Smooth muscle cell (in vitro differentiated cells): ENCODE data around the gene ATG9A. TPM values are rescaled to one million over a fixed set of nuclear protein-coding genes. Genes with fewer than 3 reads are reported as not detected.

ENCODE experiments used
- DNase-seq: peaks from one replicate; lab custom pipeline; 2025; ENCODE audit not compliant: unreplicated experiment; lab: John Stamatoyannopoulos, UW
- H2AFZ ChIP-seq: fragments of 200-600 bp; sonication (generic); 2 replicates; pipeline ENCODE4 v1.6.0; 2016; ENCODE audit warnings: antibody characterized with exemption, low read depth, mild to moderate bottlenecking
- H3F3A ChIP-seq: fragments of 200-600 bp; sonication (generic); 2 replicates; pipeline ENCODE4 v1.6.0; 2017; ENCODE audit warnings: antibody characterized with exemption, low read depth
- H3K27ac ChIP-seq: fragments of 200-600 bp; sonication (generic); 2 replicates; pipeline ENCODE4 v1.5.1; 2016; ENCODE audit warnings: low read depth, mild to moderate bottlenecking
- H3K27me3 ChIP-seq: fragments of 200-600 bp; sonication (generic); 2 replicates; pipeline ENCODE4 v1.6.1; 2016; ENCODE audit warnings: low read depth, mild to moderate bottlenecking
- H3K36me3 ChIP-seq: fragments of 200-600 bp; sonication (generic); 2 replicates; pipeline ENCODE4 v1.5.1; 2016; ENCODE audit warnings: low read depth
- H3K4me1 ChIP-seq: fragments of 200-600 bp; sonication (generic); 2 replicates; pipeline ENCODE4 v1.5.1; 2016; ENCODE audit warnings: low read depth
- H3K4me2 ChIP-seq: fragments of 200-600 bp; sonication (generic); 2 replicates; pipeline ENCODE4 v1.6.0; 2016; ENCODE audit warnings: mild to moderate bottlenecking
- H3K4me3 ChIP-seq: fragments of 200-600 bp; sonication (generic); 2 replicates; pipeline ENCODE4 v1.5.1; 2016; ENCODE audit warnings: mild to moderate bottlenecking
- H3K79me2 ChIP-seq: fragments of 200-600 bp; sonication (generic); 2 replicates; pipeline ENCODE4 v1.6.0; 2016; ENCODE audit warnings: low read depth, mild to moderate bottlenecking
- H3K9ac ChIP-seq: fragments of 200-600 bp; sonication (generic); 2 replicates; pipeline ENCODE4 v1.6.0; 2016; ENCODE audit warnings: low read depth
- H3K9me3 ChIP-seq: fragments of 200-600 bp; sonication (generic); replicated peaks from 2 replicates; pipeline ENCODE4 v1.5.1; 2016; ENCODE audit warnings: low read depth
- H4K20me1 ChIP-seq: fragments of 200-600 bp; sonication (generic); 2 replicates; pipeline ENCODE4 v1.6.0; 2016; ENCODE audit warnings: low read depth
- WGBS: methylation state at CpG from one replicate; pipeline ENCODE4 v1.1.7; 2016; ENCODE audit warnings: low lambda C conversion rate; 5-methylcytosine and 5-hydroxymethylcytosine counted together
- polyA plus RNA-seq: library from polyadenylated mRNA; unstranded; fragments of >200 nt; fragmentation: Nextera tagmentation; extraction: Ambion mirVana; gene quantifications from 2 replicates; pipeline ENCODE4 v1.2.1, GENCODE V29; 2016
- total RNA-seq: library from RNA; depleted of rRNA; stranded (reverse); fragments of >200 nt; gene quantifications from 2 replicates; pipeline ENCODE4 v1.2.3, GENCODE V29; 2014
- TF ChIP-seq, protein P1 (sequence below): fragments of 200-600 bp; sonication (generic); IDR thresholded peaks from 2 replicates; pipeline ENCODE4 v1.5.1; 2017; ENCODE audit warnings: borderline replicate concordance, mild to moderate bottlenecking, antibody characterized with exemption; ENCODE audit not compliant: insufficient read depth, poor library complexity, severe bottlenecking

The ATG9A gene
- total and polyA plus RNA-seq, 2 experiments from 2014 or later: 58.1 to 61.6 TPM

DNA sequence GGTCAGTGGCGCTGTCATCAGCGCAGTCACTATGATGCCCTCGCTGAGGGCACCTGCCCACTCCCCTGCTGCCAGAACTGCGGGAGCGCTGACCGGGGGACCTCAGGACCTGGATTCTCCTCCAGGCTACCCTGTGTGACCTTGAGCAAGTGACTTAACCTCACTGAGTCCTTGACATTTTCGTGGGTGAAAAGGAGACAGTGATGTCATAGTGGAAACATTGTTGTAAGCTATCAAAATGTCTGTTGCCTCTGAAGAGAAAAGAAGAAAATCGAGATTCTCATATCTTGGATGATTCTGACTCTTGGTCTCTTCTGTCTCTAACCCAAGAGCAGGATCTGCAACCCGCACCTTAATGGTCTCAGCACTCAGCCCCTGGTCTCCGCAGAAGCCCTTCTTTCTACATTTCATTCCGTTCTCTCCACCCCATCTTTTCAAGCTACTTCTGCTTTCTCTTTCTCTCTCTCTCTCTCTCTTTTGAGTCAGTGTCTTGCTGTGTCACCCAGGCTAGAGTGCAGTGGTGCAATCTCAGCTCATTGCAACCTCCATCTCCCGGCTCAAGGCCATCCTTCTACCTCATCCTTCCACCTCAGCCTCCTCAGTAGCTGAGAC is 25.3 kb upstream of the ATG9A start:
- H3F3A ChIP-seq: peaks cover 10% of the 10 kb centered on the region
- peak overlapping the region; percentile 71 for H2AFZ ChIP-seq
- TF ChIP-seq, protein P1, sequence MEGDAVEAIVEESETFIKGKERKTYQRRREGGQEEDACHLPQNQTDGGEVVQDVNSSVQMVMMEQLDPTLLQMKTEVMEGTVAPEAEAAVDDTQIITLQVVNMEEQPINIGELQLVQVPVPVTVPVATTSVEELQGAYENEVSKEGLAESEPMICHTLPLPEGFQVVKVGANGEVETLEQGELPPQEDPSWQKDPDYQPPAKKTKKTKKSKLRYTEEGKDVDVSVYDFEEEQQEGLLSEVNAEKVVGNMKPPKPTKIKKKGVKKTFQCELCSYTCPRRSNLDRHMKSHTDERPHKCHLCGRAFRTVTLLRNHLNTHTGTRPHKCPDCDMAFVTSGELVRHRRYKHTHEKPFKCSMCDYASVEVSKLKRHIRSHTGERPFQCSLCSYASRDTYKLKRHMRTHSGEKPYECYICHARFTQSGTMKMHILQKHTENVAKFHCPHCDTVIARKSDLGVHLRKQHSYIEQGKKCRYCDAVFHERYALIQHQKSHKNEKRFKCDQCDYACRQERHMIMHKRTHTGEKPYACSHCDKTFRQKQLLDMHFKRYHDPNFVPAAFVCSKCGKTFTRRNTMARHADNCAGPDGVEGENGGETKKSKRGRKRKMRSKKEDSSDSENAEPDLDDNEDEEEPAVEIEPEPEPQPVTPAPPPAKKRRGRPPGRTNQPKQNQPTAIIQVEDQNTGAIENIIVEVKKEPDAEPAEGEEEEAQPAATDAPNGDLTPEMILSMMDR: no peak
- no peak for DNase-seq
- no peaks in the 10 kb centered on the region for H3K36me3 ChIP-seq
- no peaks in the 10 kb centered on the region for H3K9me3 ChIP-seq
- no peaks in the 10 kb centered on the region for H3K79me2 ChIP-seq
- peak overlapping the region; percentile 57 for H3K4me3 ChIP-seq
- H3K9ac ChIP-seq: peak overlapping the region; percentile 45
- H3K27ac ChIP-seq: peak overlapping the region; percentile 24
- 36% methylated on average over 12 of the region's 12 CpGs for WGBS
- H3K4me2 ChIP-seq: peak overlapping the region; percentile 92
- H4K20me1 ChIP-seq: no peaks in the 10 kb centered on the region
- H3K27me3 ChIP-seq: peaks cover 55% of the 10 kb centered on the region
- peaks cover 17% of the 10 kb centered on the region for H3K4me1 ChIP-seq

GRCh38 chr2:219253753-219254589 is 24.5 kb upstream of the ATG9A start, which contains the start of gene TUBA4A:
TSS of gene TUBA4A (minus strand) at chr2:219253918. CDS start at chr2:219253858, 60 bp downstream.
- WGBS: 3% methylated on average over 72 of the region's 76 CpGs
- Histone ChIP-seq H3K27ac (peak within 1 kb of the TSS; percentile 24), H3F3A (peaks cover 17% of the 10 kb centered on the region)

GRCh38 chr2:219252900-219253752 is 23.7 kb upstream of the ATG9A start, which contains the start of gene TUBA4B:
TSS of gene TUBA4B (plus strand) at chr2:219253243. CDS start at chr2:219253408, 165 bp downstream.
- no peaks in the 10 kb centered on the region for H3K9me3 ChIP-seq
- peaks cover 20% of the 10 kb centered on the region for H3K4me1 ChIP-seq
- no peak within 1 kb of the TSS for H3K27ac ChIP-seq
- peak within 1 kb of the TSS; percentile 45 for H3K9ac ChIP-seq
- H3K79me2 ChIP-seq: no peaks in the 10 kb centered on the region
- peak within 1 kb of the TSS; percentile 71 for H2AFZ ChIP-seq
- peaks cover 54% of the 10 kb centered on the region for H3K27me3 ChIP-seq
- peak within 1 kb of the TSS; percentile 92 for H3K4me2 ChIP-seq
- H3F3A ChIP-seq: peaks cover 17% of the 10 kb centered on the region
- no peaks in the 10 kb centered on the region for H4K20me1 ChIP-seq
- peak within 1 kb of the TSS; percentile 57 for H3K4me3 ChIP-seq
- TF ChIP-seq, protein P1: no peak
- no peak for DNase-seq
- 3% methylated on average over 49 of the region's 49 CpGs for WGBS
- H3K36me3 ChIP-seq: no peaks in the 10 kb centered on the region

More at GRCh38 chr2:219253753-219254589, 24.5 kb upstream of the ATG9A start, which contains the start of gene TUBA4A:
- H3K79me2 ChIP-seq: no peaks in the 10 kb centered on the region
- peak within 1 kb of the TSS; percentile 92 for H3K4me2 ChIP-seq
- no peaks in the 10 kb centered on the region for H4K20me1 ChIP-seq
- H3K27me3 ChIP-seq: peaks cover 54% of the 10 kb centered on the region
- H3K9me3 ChIP-seq: no peaks in the 10 kb centered on the region
- H3K9ac ChIP-seq: peak within 1 kb of the TSS; percentile 45
- peaks cover 20% of the 10 kb centered on the region for H3K4me1 ChIP-seq
- H3K4me3 ChIP-seq: peak within 1 kb of the TSS; percentile 57
- DNase-seq: no peak
- H3K36me3 ChIP-seq: no peaks in the 10 kb centered on the region
- H2AFZ ChIP-seq: peak within 1 kb of the TSS; percentile 71
- TF ChIP-seq, protein P1: no peak
